ENCODE results near the gene TEX13C.
"Not testable (repeated sequence)": the region's sequence is repeated elsewhere in the genome, so short reads cannot be mapped to it uniquely, and the experiment has no call there.

The TEX13C gene

GRCh38 chrX:125319646-125320521 is at the start of gene TEX13C:
Gene TEX13C (plus strand): TSS chrX:125319871. CDS start chrX:125320120, 249 bp downstream.
- DNase-seq (ENCODE audit: low spot score), result no peak

DNA sequence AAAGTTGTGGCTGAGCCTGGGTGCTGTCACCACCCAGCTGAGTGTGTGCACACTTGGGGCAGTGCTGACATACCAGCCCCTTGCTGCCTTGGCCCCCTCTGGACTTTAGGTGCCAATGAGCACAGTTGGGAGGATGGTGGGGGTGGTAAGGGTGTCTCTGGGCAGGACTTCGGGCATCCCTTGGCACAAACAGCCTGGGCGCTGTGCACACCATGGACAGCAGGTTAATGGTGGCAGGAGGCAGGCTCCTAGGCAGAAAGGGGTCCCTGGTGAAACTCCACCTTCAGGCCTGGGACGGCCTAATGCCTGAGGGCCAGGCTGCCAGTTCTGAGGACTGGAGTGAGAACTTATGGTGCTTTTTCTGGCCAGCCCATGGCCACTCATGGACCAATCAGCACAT is 32.4 kb upstream of the TEX13C start:
- DNase-seq (ENCODE audit: low spot score), result no peak

- DNase-seq (ENCODE audit: low spot score), result no peak
Observed at GRCh38 chrX:125288343-125288742, 31.3 kb upstream of the TEX13C start.

DNA sequence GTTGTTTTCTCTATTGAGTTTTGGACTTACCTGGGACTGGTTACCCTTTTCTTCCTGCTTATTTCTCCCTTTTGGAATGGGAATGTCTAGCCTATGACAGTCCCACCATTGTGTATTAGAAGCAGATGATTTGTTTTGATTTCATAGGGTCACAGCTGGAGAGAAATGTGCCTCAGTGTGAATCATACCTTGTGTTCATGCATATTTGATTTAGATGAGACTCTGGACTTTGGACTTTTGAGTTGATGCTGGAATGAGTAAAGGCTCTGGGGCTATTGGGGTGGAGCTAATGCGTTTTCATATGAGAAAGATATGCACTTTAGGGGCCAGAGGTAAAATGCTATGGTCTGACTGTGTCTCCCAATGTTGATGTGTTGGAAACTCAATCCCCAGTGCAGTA is 30.5 kb upstream of the TEX13C start:
- no peak for DNase-seq (ENCODE audit: low spot score)

GRCh38 chrX:125289920-125290319 is 29.8 kb upstream of the TEX13C start:
- no peak for DNase-seq (ENCODE audit: low spot score)

DNA sequence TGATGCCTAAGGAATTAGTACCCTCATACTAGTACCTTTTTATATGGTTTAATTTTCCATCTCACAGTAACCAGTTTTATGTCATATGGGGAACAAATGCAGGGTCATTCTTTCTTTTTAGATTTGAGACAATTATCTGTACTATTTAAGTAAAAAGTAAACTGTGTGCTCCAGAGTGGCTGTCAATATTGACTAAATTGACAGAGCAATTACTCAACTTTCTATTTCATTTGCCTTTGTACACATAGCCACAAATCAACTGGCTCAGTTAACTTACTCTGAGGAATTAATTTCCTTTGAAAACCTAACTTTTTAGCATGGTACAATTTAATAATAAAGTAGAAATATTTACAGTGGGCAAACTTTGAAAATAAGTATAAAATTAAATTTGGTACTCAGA is 28.5 kb upstream of the TEX13C start:
- no peak for DNase-seq (ENCODE audit: low spot score)

DNA sequence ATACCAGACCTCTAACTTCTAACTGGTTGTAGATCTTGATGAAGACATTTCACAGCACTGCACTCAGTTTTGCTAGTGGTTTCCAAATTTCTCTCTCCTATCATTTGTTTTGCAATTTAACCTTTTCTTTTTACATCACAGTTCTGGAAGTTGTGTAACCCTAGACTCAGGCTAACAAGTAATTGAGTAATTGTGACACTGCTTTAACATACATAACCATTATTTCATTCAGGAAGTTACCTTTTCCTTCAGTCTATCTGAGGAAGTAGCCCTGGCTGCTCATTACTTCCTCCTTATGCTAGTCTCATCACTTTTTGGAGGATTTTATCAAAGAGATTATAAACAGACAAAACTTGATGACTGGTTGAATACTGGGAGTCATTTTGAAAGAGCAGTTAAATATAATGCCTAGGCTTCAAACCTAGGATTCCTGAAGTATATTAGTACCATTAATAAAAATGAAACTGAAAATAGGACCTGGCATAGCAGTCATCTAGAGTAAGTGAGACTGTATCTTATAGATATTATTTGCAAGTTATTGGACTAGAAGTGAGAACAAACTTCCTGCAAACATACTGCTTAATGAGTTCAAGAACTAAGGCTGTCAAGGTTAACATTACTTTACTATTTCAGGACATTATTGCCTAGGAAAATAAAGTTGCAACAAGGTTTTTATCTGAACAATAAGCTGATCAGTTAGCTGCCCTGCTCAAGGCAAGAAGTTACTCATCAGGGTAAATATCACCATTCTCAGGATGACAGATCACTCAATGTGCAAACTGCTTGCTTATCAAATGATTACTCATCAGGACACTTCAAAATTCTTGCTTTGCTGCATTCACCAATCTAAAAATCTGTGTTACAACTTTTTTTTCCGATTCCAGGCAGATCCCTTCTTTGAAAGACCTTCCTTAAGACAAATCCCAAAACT is 25.6 kb upstream of the TEX13C start:
- no peak for DNase-seq (ENCODE audit: low spot score)

DNA sequence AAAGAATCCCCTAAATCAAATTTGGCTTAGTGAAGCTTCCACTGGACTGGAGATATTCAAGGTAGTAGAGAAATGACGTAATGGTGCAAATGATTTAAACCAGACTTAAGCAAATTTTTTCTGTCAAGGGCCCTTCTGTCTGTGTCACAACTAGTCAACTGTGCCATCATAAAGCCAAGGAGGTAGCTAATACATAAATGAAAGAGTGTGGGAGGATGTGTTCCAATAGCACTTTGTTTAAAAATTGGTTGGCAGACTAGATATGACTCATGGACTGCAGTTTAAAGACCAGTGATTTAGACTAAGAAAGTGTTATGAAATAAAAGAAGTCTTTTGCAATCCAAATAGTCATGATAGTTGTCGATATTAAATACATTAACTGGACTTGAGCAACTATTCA is 24.3 kb upstream of the TEX13C start:
- no peak for DNase-seq (ENCODE audit: low spot score)

DNA sequence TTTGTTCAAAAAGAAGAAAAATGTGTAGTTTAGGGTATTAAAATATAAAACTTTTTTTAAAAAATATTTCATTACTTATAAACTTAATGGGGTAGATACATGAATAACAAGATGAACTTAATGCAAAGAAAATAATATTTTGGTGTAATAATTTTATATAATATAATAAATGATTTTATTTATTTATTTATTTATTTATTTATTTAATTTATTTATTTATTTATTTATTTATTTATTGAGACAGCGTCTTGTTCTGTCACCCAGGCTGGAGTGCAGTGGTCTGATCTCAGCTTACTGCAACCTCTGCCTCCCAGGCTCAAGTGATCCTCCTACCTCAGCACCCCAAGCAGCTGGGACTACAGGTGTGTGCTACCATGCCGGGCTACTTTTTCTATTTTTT is 20.8 kb upstream of the TEX13C start:
- DNase-seq (ENCODE audit: low spot score), result no peak

DNA sequence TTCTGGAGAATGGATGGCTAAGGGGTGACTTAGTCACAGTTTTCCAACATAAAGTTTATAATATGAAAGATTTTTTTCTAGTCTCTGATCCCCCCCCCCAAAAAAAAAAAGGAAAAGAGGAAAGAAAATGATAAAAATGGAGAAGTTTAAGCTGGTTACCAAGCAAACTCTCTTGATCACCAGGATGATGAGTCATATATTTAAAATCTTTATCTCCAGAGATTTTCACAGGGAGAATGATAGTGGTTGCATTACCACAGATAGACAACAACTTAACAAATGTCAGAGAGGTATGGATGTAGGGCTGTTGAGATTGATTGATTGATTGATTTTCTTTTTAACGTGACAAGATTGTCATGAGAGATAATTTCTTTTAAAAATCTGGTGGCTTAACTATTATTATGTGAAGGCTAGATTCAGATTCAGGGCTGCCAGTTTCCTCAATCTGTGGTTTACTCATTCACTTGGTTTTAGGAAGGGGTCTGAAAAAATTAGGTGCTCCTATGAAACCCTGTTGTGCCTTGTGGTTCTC is 13.3 kb upstream of the TEX13C start:
- no peak for DNase-seq (ENCODE audit: low spot score)

DNA sequence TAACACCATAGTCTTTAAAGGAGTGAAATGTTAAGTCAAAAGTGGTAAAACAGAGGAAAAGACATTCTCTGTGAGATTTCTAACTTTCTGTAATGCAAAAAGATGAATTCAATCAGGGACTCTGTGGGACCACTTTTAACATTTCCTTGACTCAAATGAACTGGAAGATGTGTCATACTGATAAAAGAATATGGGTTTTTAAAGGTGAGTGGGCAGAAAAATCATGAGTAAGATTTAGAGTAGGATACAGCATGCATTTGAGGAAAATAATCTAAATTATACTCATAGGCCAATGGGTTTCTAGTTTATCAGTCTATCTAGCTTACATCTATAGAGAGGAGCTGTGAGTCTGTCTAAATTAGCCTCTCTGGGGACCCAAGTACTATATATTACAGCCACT is 11.0 kb upstream of the TEX13C start:
- DNase-seq (ENCODE audit: low spot score), result no peak

GRCh38 chrX:125319166-125319565 is 505 bp upstream of the TEX13C start:
- not testable (repeated sequence) for DNase-seq (ENCODE audit: low spot score)

GRCh38 chrX:125322431-125322830 is 2.8 kb downstream of the TEX13C start:
- DNase-seq (ENCODE audit: low spot score), result no peak

- no peak for DNase-seq (ENCODE audit: low spot score)
Observed at GRCh38 chrX:125326599-125326998, 6.9 kb downstream of the TEX13C start.

DNA sequence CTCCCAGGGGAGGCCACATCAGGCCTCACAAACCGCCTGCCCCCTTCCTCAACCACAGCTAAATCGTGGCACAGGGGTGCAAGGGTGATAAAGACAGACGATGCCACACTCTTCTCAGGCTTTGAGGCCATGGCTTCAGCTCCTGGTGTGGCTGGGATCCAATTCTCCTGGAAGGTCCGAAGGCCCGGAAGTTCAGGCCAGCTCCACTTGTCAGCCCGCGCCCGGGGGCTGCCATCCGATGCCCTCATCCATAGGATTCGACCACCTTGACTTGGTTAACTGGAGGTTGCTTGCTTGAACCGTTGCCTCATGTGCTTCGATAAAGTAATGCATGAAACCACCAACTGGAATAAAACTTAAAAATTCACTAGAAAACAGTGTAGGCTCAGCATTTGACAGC is 8.2 kb downstream of the TEX13C start:
- DNase-seq (ENCODE audit: low spot score), result no peak

- DNase-seq (ENCODE audit: low spot score), result no peak
Observed at GRCh38 chrX:125333583-125333982, 13.9 kb downstream of the TEX13C start.

DNA sequence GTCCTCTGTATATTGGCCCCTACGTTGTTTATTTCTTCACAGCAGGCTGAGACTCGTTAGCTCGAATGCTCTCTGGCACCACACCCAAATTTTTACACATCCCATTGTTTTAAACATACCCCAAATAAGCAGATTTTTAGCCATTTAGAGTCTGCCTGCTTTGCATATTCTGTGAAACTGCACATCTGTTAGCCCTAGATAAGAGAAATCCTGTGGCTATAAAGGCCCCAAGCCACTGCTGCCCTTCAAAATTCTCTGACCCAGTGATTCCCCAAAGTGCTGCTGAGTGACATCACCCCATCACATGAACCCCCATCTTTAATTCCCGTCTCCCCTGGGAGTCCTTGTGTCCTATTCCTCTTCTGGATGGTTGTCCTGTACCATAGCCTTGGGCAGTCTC is 20.8 kb downstream of the TEX13C start:
- DNase-seq (ENCODE audit: low spot score), result no peak

- no peak for DNase-seq (ENCODE audit: low spot score)
Observed at GRCh38 chrX:125374169-125374568, 54.5 kb downstream of the TEX13C start.
